Hindlimb muscle (tissue), 1 donor: ENCODE results near the gene TRDN. TPM values are rescaled to one million over a fixed set of nuclear protein-coding genes. Genes with fewer than 3 reads are reported as not detected.
"Not testable (repeated sequence)": the region's sequence is repeated elsewhere in the genome, so short reads cannot be mapped to it uniquely, and the experiment has no call there.

Experiments
- DNase-seq: peaks from one replicate; pipeline ENCODE4 v3.0.0-alpha.2; 2013
- polyA plus RNA-seq: library from polyadenylated mRNA; unstranded; fragments of 120-200 nt; gene quantifications from one replicate; pipeline ENCODE4 v1.2.1, GENCODE V29; 2013; ENCODE audit not compliant: insufficient read length

The TRDN gene
- polyA plus RNA-seq, 1 donor = 189 TPM

GRCh38 chr6:123629258-123629941 is 7.3 kb downstream of the TRDN start:
- no peak for DNase-seq

GRCh38 chr6:123625696-123626095 is 11.1 kb downstream of the TRDN start:
- no peak for DNase-seq

- DNase-seq = no peak
Measured at GRCh38 chr6:123622780-123623179, 14.0 kb downstream of the TRDN start.

GRCh38 chr6:123619156-123619555 is 17.6 kb downstream of the TRDN start:
- no peak for DNase-seq

- DNase-seq = no peak
Measured at GRCh38 chr6:123616942-123617341, 19.8 kb downstream of the TRDN start.

GRCh38 chr6:123616016-123616415 is 20.7 kb downstream of the TRDN start:
- no peak for DNase-seq

GRCh38 chr6:123610779-123611178 is 26.0 kb downstream of the TRDN start:
- no peak for DNase-seq

GRCh38 chr6:123604067-123604466 is 32.7 kb downstream of the TRDN start:
- DNase-seq = no peak

GRCh38 chr6:123598011-123598410 is 38.7 kb downstream of the TRDN start:
- no peak for DNase-seq

- DNase-seq = no peak
Measured at GRCh38 chr6:123594776-123595175, 42.0 kb downstream of the TRDN start.

- no peak for DNase-seq
Measured at GRCh38 chr6:123592426-123592825, 44.3 kb downstream of the TRDN start.

- DNase-seq = no peak
Measured at GRCh38 chr6:123589973-123590372, 46.8 kb downstream of the TRDN start.

- DNase-seq = no peak
Measured at GRCh38 chr6:123589317-123589716, 47.4 kb downstream of the TRDN start.

- DNase-seq = no peak
Measured at GRCh38 chr6:123588546-123588895, 48.2 kb downstream of the TRDN start.

- DNase-seq = no peak
Measured at GRCh38 chr6:123587838-123588545, 48.8 kb downstream of the TRDN start.

GRCh38 chr6:123587407-123587806 is 49.3 kb downstream of the TRDN start:
- not testable (repeated sequence) for DNase-seq

GRCh38 chr6:123580331-123580730 is 56.4 kb downstream of the TRDN start:
- no peak for DNase-seq

- DNase-seq = no peak
Measured at GRCh38 chr6:123575188-123575587, 61.6 kb downstream of the TRDN start.

GRCh38 chr6:123570813-123571684 is 65.7 kb downstream of the TRDN start:
- no peak for DNase-seq

- no peak for DNase-seq
Measured at GRCh38 chr6:123569575-123569974, 67.2 kb downstream of the TRDN start.

- DNase-seq = no peak
Measured at GRCh38 chr6:123565529-123565928, 71.2 kb downstream of the TRDN start.

- no peak for DNase-seq
Measured at GRCh38 chr6:123564361-123564760, 72.4 kb downstream of the TRDN start.

- no peak for DNase-seq
Measured at GRCh38 chr6:123562677-123563076, 74.1 kb downstream of the TRDN start.
